ENCODE measurements around the gene UNC45B. TPM values are rescaled to one million over a fixed set of nuclear protein-coding genes. Genes with fewer than 3 reads are reported as not detected.

Gene UNC45B
- total and polyA plus RNA-seq, 2 of the 13 experiments (the other 11 are each of a cell fraction or from before 2014, with no cell fraction given): 0.01 TPM; not detected in 1

DNA sequence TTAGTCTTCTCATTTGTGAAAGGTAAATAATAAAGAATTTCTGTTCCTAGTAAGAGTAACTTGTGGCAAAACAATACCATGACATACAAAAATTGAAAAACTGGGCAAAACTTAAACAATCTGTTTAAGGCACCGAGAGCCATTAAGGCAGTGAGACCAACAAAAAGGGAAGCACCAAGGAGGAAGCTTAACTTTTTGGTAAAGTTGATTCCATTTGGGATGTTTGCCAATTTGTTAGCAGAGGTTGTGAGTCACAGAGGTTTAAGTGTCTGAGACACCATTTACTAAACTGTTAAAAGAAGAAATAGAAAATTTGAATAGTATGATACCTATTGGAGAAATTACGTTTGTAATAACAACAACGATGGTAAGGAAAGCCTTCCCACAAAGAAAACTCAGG, 41.7 kb downstream of the UNC45B start (continued):
- TF ChIP-seq, protein P1, sequence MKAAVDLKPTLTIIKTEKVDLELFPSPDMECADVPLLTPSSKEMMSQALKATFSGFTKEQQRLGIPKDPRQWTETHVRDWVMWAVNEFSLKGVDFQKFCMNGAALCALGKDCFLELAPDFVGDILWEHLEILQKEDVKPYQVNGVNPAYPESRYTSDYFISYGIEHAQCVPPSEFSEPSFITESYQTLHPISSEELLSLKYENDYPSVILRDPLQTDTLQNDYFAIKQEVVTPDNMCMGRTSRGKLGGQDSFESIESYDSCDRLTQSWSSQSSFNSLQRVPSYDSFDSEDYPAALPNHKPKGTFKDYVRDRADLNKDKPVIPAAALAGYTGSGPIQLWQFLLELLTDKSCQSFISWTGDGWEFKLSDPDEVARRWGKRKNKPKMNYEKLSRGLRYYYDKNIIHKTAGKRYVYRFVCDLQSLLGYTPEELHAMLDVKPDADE (CRISPR knock-in tag; IDR thresholded peaks at IDR 0.05): no peak
- TF ChIP-seq, protein P2, sequence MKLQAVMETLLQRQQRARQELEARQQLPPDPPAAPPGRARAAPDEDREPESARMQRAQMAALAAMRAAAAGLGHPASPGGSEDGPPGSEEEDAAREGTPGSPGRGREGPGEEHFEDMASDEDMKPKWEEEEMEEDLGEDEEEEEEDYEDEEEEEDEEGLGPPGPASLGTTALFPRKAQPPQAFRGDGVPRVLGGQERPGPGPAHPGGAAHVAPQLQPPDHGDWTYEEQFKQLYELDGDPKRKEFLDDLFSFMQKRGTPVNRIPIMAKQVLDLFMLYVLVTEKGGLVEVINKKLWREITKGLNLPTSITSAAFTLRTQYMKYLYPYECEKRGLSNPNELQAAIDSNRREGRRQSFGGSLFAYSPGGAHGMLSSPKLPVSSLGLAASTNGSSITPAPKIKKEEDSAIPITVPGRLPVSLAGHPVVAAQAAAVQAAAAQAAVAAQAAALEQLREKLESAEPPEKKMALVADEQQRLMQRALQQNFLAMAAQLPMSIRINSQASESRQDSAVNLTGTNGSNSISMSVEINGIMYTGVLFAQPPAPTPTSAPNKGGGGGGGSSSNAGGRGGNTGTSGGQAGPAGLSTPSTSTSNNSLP (IDR thresholded peaks at IDR 0.05; ENCODE audit: low read depth, low read length): no peak
- TF ChIP-seq ATF1 (CRISPR knock-in tag; IDR thresholded peaks at IDR 0.05) (no peak), KAT2B (IDR thresholded peaks at IDR 0.05; ENCODE audit: borderline replicate concordance, low read depth, low read length) (no peak)

DNA sequence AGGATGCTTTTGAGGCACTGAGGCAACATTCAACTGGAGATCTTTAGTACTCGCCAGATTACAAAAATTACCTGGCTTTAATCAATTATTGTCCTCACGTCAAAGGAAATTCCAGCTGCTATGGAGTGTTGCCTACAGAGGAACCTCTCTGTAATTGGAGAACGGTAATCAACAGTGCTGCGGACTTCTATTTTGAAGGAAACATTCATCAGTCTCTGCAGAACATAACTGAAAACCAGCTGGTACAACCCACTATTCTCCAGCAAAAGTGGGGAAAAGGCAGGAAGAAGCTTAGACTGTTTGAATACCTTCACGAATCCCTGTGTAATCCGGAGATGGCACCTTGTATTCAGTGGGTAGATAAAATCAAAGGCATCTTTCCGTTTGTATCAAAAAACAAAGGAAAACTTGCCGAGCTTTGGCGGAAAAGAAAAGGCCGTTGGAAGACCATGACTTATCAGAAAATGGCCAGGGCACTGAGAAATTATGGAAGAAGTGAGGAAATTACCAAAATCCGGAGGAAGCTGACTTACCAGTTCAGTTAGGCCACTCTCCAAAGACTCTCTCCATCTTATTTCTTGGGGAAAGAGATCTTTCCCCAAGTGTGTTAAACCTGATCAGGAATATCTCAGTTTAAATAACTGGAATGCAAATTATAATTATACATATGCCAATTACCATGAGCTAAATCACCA, 43.5 kb downstream of the UNC45B start:
- no peak overlapping the region for H3K4me3 ChIP-seq (replicated peaks in 1 of 3; ENCODE audit: insufficient read depth in 1 of 3, low read depth in 2 of 3, low read length in 3 of 3)
- FAIRE-seq: no peak
- BruUV-seq (replicated peaks): no TSS peak
- no peaks in the 10 kb centered on the region for H3K79me2 ChIP-seq (ENCODE audit: insufficient read depth, low read length)
- H3K27ac ChIP-seq (ENCODE audit: extremely low read length, insufficient read depth, low read length): no peak overlapping the region
- intact Hi-C loops (cut with micrococcal nuclease; ENCODE audit: unreplicated experiment): no loop called here
- H3K4me2 ChIP-seq (ENCODE audit: low read depth, low read length): no peak overlapping the region
- ATAC-seq: no peak
- no peaks in the 10 kb centered on the region for H4K20me1 ChIP-seq (ENCODE audit: insufficient read depth, low read length)
- TF ChIP-seq, protein P3, sequence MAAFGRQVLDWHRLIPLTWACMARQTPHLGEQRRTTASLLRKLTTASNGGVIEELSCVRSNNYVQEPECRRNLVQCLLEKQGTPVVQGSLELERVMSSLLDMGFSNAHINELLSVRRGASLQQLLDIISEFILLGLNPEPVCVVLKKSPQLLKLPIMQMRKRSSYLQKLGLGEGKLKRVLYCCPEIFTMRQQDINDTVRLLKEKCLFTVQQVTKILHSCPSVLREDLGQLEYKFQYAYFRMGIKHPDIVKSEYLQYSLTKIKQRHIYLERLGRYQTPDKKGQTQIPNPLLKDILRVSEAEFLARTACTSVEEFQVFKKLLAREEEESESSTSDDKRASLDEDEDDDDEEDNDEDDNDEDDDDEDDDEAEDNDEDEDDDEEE (CRISPR knock-in tag; IDR thresholded peaks at IDR 0.05): no peak
- TF ChIP-seq PAX8 (CRISPR knock-in tag; IDR thresholded peaks at IDR 0.05; ENCODE audit: borderline replicate concordance): no peak
- TF ChIP-seq PCBP2 (optimal IDR thresholded peaks at IDR 0.05; ENCODE audit: low read depth, low read length, poor library complexity, severe bottlenecking): no peak
- H3K9ac ChIP-seq (ENCODE audit: insufficient read depth, low read depth, low read length): no peak overlapping the region
- H3K27me3 ChIP-seq (ENCODE audit: control insufficient read depth in 1 of 2, insufficient read depth in 2 of 2, low read length in 2 of 2): no peaks in the 10 kb centered on the region
- H3K9me3 ChIP-seq (ENCODE audit: low read length): no peaks in the 10 kb centered on the region
- no peaks in the 10 kb centered on the region for H3K36me3 ChIP-seq (replicated peaks in 1 of 2; ENCODE audit: control insufficient read depth in 1 of 2, insufficient read depth in 2 of 2, low read length in 2 of 2)
- CTCF ChIA-PET (ENCODE audit: low intra/inter-chr PET ratio, low total read pairs): no interaction called here
- DNase-seq (ENCODE audit: low spot score): no peak
- in situ Hi-C loops (cut with HindIII; ENCODE audit: extremely low pct_ligation_motif_present, low pct_unique_long_range_greater_than_20kb): no loop called here
- WGBS (ENCODE audit: low lambda C conversion rate): 7% methylated on average over 11 of the region's 11 CpGs
- POLR2A ChIA-PET: no interaction called here
- H3K4me1 ChIP-seq (ENCODE audit: insufficient read depth, low read length): no peaks in the 10 kb centered on the region
- no peak overlapping the region for H2AFZ ChIP-seq (ENCODE audit: low read length)
